SK-N-SH treated with all-trans-retinoic acid at 6 μM for 48 hours (cell line): Measurements from ENCODE around the gene CBLN3.

Source experiments
- ATAC-seq: fragments of 200-7000 bp; cut with Tn5 transposase; 3 replicates; pipeline ENCODE4 v1.9.1; 2020; ENCODE audit warnings: mild to moderate bottlenecking, moderate library complexity
- ARNTL ChIP-seq: fragments of 450-650 bp; formaldehyde crosslinking; IDR thresholded peaks from 2 replicates; pipeline ENCODE4 v1.5.0; 2020; ENCODE audit warnings: low read depth, mild to moderate bottlenecking, moderate library complexity, borderline replicate concordance
- CREB5 ChIP-seq: fragments of 250-450 bp; sonication (Bioruptor Pico); IDR thresholded peaks from 2 replicates; pipeline ENCODE4 v1.5.1; 2020; ENCODE audit warnings: low read depth, mild to moderate bottlenecking, moderate library complexity
- CSDC2 ChIP-seq: fragments of 250-450 bp; sonication (Bioruptor Pico); IDR thresholded peaks from 2 replicates; pipeline ENCODE4 v1.5.0; 2020; ENCODE audit warnings: mild to moderate bottlenecking, moderate library complexity
- ESRRG ChIP-seq: fragments of 250-450 bp; sonication (Bioruptor Pico); IDR thresholded peaks from 2 replicates; pipeline ENCODE4 v1.6.1; 2021; ENCODE audit warnings: mild to moderate bottlenecking
- GLIS3 ChIP-seq: fragments of 250-450 bp; sonication (Bioruptor Pico); IDR thresholded peaks from 2 replicates; pipeline ENCODE4 v1.5.0; 2020; ENCODE audit warnings: mild to moderate bottlenecking, moderate library complexity
- ISL1 ChIP-seq: fragments of 250-450 bp; sonication (Bioruptor Pico); IDR thresholded peaks from 2 replicates; pipeline ENCODE4 v2.1.2; 2022; ENCODE audit warnings: mild to moderate bottlenecking, moderate library complexity
- PATZ1 ChIP-seq: fragments of 250-450 bp; sonication (Bioruptor Pico); IDR thresholded peaks from 2 replicates; pipeline ENCODE4 v1.8.0; 2020; ENCODE audit warnings: mild to moderate bottlenecking, moderate library complexity, borderline replicate concordance
- PPARA ChIP-seq: fragments of 250-450 bp; sonication (Bioruptor Pico); IDR thresholded peaks from 2 replicates; pipeline ENCODE4 v1.5.0; 2020; ENCODE audit warnings: mild to moderate bottlenecking, borderline replicate concordance
- RARB ChIP-seq: fragments of 250-450 bp; sonication (Bioruptor Pico); IDR thresholded peaks from 2 replicates; pipeline ENCODE4 v1.8.0; 2021; ENCODE audit warnings: mild to moderate bottlenecking, moderate library complexity
- SNAI2 ChIP-seq: fragments of 250-450 bp; sonication (Bioruptor Pico); IDR thresholded peaks from 2 replicates; pipeline ENCODE4 v1.5.0; 2020; ENCODE audit warnings: mild to moderate bottlenecking, moderate library complexity
- TCF4 ChIP-seq: fragments of 250-450 bp; sonication (Bioruptor Pico); IDR thresholded peaks from 2 replicates; pipeline ENCODE4 v1.8.0; 2021; ENCODE audit warnings: mild to moderate bottlenecking, moderate library complexity, borderline replicate concordance
- TOX ChIP-seq: fragments of 250-450 bp; sonication (Bioruptor Pico); IDR thresholded peaks from 2 replicates; pipeline ENCODE4 v1.8.0; 2021; ENCODE audit warnings: mild to moderate bottlenecking, moderate library complexity, borderline replicate concordance
- TSHZ2 ChIP-seq: fragments of 250-450 bp; sonication (Bioruptor Pico); IDR thresholded peaks from 2 replicates; pipeline ENCODE4 v1.5.0; 2020; ENCODE audit warnings: mild to moderate bottlenecking, moderate library complexity
- ZC3H10 ChIP-seq: fragments of 250-450 bp; sonication (Bioruptor Pico); IDR thresholded peaks from 2 replicates; pipeline ENCODE4 v1.5.1; 2021; ENCODE audit warnings: mild to moderate bottlenecking, moderate library complexity
- ZFP3 ChIP-seq: fragments of 250-450 bp; sonication (Bioruptor Pico); IDR thresholded peaks from 2 replicates; pipeline ENCODE4 v1.5.0; 2020; ENCODE audit warnings: mild to moderate bottlenecking, moderate library complexity
- ZFP30 ChIP-seq: fragments of 450-650 bp; formaldehyde crosslinking; IDR thresholded peaks from 2 replicates; pipeline ENCODE4 v1.5.0; 2022; ENCODE audit warnings: mild to moderate bottlenecking, moderate library complexity
- ZNF565 ChIP-seq: fragments of 450-650 bp; formaldehyde crosslinking; conservative IDR thresholded peaks from 2 replicates; pipeline ENCODE4 v1.5.0; 2020; ENCODE audit warnings: low read depth, mild to moderate bottlenecking, moderate library complexity
- ZNF70 ChIP-seq: fragments of 450-650 bp; formaldehyde crosslinking; IDR thresholded peaks from 2 replicates; pipeline ENCODE4 v1.5.0; 2020; ENCODE audit warnings: mild to moderate bottlenecking, moderate library complexity
- ZNF8 ChIP-seq: fragments of 450-650 bp; formaldehyde crosslinking; IDR thresholded peaks from 2 replicates; pipeline ENCODE4 v1.5.0; 2020; ENCODE audit warnings: mild to moderate bottlenecking, moderate library complexity
- TF ChIP-seq, protein P1 (sequence below): fragments of 250-450 bp; sonication (Bioruptor Pico); IDR thresholded peaks from 2 replicates; pipeline ENCODE4 v1.8.0; 2021; ENCODE audit warnings: low read depth, mild to moderate bottlenecking, moderate library complexity, borderline replicate concordance

The CBLN3 gene

DNA sequence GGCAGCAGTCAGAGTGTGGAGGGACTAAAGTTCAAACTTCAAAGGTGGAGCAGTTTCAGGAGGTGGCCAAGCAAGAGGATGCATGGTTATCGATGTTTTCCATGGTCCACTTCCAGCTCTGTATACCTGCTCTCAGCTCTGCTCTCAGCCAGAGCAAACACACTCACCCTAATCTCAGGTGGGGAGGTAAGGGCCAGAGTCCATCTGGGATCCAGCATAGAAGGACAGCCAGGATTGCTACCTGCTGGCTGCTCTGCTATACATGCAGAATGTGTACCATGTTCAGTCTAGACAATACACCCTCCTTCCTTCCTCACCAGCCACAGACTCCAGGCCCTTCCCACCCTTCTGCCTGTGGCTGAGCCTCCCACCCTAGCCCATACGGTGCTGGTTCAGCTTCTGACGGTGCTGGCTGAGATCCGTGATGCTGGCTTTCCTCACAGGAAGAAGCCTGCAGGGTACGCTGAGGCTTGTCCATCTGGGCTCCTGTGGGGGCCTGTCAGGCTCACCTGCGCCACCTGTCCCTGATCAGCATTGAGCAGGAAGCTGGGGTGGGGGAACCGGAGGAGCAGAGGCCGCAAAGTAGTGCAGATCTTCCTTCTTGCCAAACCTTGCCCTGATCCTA lies 2.4 kb downstream of the CBLN3 start:
- ATAC-seq: no peak
- no peak for TF ChIP-seq PPARA (CRISPR knock-in tag)
- no peak for TF ChIP-seq ZFP30 (CRISPR knock-in tag)
- TF ChIP-seq, protein P1, sequence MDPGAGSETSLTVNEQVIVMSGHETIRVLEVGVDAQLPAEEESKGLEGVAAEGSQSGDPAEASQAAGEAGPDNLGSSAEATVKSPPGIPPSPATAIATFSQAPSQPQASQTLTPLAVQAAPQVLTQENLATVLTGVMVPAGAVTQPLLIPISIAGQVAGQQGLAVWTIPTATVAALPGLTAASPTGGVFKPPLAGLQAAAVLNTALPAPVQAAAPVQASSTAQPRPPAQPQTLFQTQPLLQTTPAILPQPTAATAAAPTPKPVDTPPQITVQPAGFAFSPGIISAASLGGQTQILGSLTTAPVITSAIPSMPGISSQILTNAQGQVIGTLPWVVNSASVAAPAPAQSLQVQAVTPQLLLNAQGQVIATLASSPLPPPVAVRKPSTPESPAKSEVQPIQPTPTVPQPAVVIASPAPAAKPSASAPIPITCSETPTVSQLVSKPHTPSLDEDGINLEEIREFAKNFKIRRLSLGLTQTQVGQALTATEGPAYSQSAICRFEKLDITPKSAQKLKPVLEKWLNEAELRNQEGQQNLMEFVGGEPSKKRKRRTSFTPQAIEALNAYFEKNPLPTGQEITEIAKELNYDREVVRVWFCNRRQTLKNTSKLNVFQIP: no peak
- TF ChIP-seq ARNTL (CRISPR knock-in tag): no peak
- TF ChIP-seq GLIS3 (CRISPR knock-in tag): no peak
- TF ChIP-seq ZNF70: no peak
- no peak for TF ChIP-seq ZFP3 (CRISPR knock-in tag)
- no peak for TF ChIP-seq TOX (CRISPR knock-in tag)
- TF ChIP-seq PATZ1 (CRISPR knock-in tag): no peak
- no peak for TF ChIP-seq TCF4 (CRISPR knock-in tag)
- no peak for TF ChIP-seq ISL1 (CRISPR knock-in tag)
- no peak for TF ChIP-seq CREB5 (CRISPR knock-in tag)
- TF ChIP-seq ZNF8: no peak

GRCh38 chr14:24426150-24426911 lies 3.1 kb downstream of the CBLN3 start:
- ATAC-seq: no peak
- TF ChIP-seq ZNF8: no peak
- no peak for TF ChIP-seq ZFP3 (CRISPR knock-in tag)
- TF ChIP-seq TOX (CRISPR knock-in tag): no peak
- TF ChIP-seq TSHZ2: no peak
- TF ChIP-seq, protein P1: no peak
- TF ChIP-seq CSDC2 (CRISPR knock-in tag): no peak
- no peak for TF ChIP-seq SNAI2 (CRISPR knock-in tag)
- no peak for TF ChIP-seq ISL1 (CRISPR knock-in tag)
- no peak for TF ChIP-seq ZNF70
- TF ChIP-seq ESRRG: no peak

- no peak for ATAC-seq
- no peak for TF ChIP-seq TOX (CRISPR knock-in tag)
- no peak for TF ChIP-seq GLIS3 (CRISPR knock-in tag)
- TF ChIP-seq SNAI2 (CRISPR knock-in tag): no peak
- no peak for TF ChIP-seq ZNF565 (CRISPR knock-in tag)
- TF ChIP-seq RARB (CRISPR knock-in tag): no peak
- no peak for TF ChIP-seq TCF4 (CRISPR knock-in tag)
- no peak for TF ChIP-seq ZC3H10 (CRISPR knock-in tag)
- no peak for TF ChIP-seq ESRRG
- TF ChIP-seq ZNF70: no peak
- TF ChIP-seq ISL1 (CRISPR knock-in tag): no peak
- no peak for TF ChIP-seq PATZ1 (CRISPR knock-in tag)
- no peak for TF ChIP-seq TSHZ2
Observed at GRCh38 chr14:24425704-24426103, 3.8 kb downstream of the CBLN3 start.
